HFFc6 (cell line): ENCODE measurements around the gene OCSTAMP. TPM values are rescaled to one million over a fixed set of nuclear protein-coding genes. Genes with fewer than 3 reads are reported as not detected.

Source experiments
- DNase-seq: peaks from one replicate; pipeline ENCODE4 v3.0.0-alpha.2; 2018
- H3K27ac Mint-ChIP-seq: 2 replicates; pipeline ENCODE4 v1.8.0; 2020; ENCODE audit warnings: mild to moderate bottlenecking, mixed read lengths
- H3K27me3 Mint-ChIP-seq: 2 replicates; pipeline ENCODE4 v1.8.0; 2021; ENCODE audit warnings: mild to moderate bottlenecking, moderate library complexity, mixed read lengths; ENCODE audit not compliant: insufficient read depth
- H3K36me3 Mint-ChIP-seq: 2 replicates; pipeline ENCODE4 v1.8.0; 2021; ENCODE audit warnings: low read depth, mixed read lengths
- H3K4me1 Mint-ChIP-seq: 2 replicates; pipeline ENCODE4 v1.8.0; 2020; ENCODE audit warnings: low read depth, mixed read lengths
- H3K4me3 Mint-ChIP-seq: 2 replicates; pipeline ENCODE4 v1.8.0; 2020; ENCODE audit warnings: mild to moderate bottlenecking, moderate library complexity, mixed read lengths
- H3K9me3 Mint-ChIP-seq: 2 replicates; pipeline ENCODE4 v1.8.0; 2020; ENCODE audit warnings: mild to moderate bottlenecking, mixed read lengths
- CTCF ChIP-seq: fragments of 200-600 bp; sonication (generic); IDR thresholded peaks from 2 replicates; pipeline ENCODE4 v1.5.0; 2021; ENCODE audit warnings: antibody characterized with exemption, mild to moderate bottlenecking
- total RNA-seq, 6 experiments: library from RNA; stranded (reverse); fragmentation: NEBNext Ultra II Directional; extraction: Animal tissue kit (Norgen Biotek cat#: 25700); gene quantifications; 2 replicates in 1 of 6; 3 replicates in 5 of 6; pipeline ENCODE4 v1.2.3, GENCODE V29; 2021

OCSTAMP gene
- total RNA-seq, 6 experiments from 2014 or later: not detected

- H3K27ac Mint-ChIP-seq: no peak overlapping the region
- H3K9me3 Mint-ChIP-seq: no peaks in the 10 kb centered on the region
- no peak for TF ChIP-seq CTCF
- no peaks in the 10 kb centered on the region for H3K36me3 Mint-ChIP-seq
- no peak for DNase-seq
- H3K4me1 Mint-ChIP-seq: no peaks in the 10 kb centered on the region; the same call in 1 of the 2 replicates
- peaks cover 3% of the 10 kb centered on the region; the same call in 1 of the 2 replicates for H3K27me3 Mint-ChIP-seq
- no peak overlapping the region for H3K4me3 Mint-ChIP-seq
Observed at GRCh38 chr20:46551522-46552381, 1.3 kb upstream of the OCSTAMP start.

GRCh38 chr20:46549188-46549972 is 1.1 kb downstream of the OCSTAMP start:
- no peak overlapping the region for H3K4me3 Mint-ChIP-seq
- peaks cover 3% of the 10 kb centered on the region; the same call in 1 of the 2 replicates for H3K27me3 Mint-ChIP-seq
- 0 out of 2 replicates have a peak, but pooled peaks have one; percentile 12 for TF ChIP-seq CTCF
- no peaks in the 10 kb centered on the region for H3K4me1 Mint-ChIP-seq
- no peaks in the 10 kb centered on the region for H3K36me3 Mint-ChIP-seq
- no peaks in the 10 kb centered on the region for H3K9me3 Mint-ChIP-seq
- no peak for DNase-seq
- no peak overlapping the region for H3K27ac Mint-ChIP-seq

- Mint-ChIP-seq H3K4me3 (no peak overlapping the region), H3K4me1 (no peaks in the 10 kb centered on the region), H3K9me3 (no peaks in the 10 kb centered on the region), H3K27ac (no peak overlapping the region), H3K27me3 (peaks cover 3% of the 10 kb centered on the region; the same call in 1 of the 2 replicates), H3K36me3 (no peaks in the 10 kb centered on the region)
- DNase-seq: no peak
- TF ChIP-seq CTCF: no peak
Observed at GRCh38 chr20:46548688-46549087, 1.8 kb downstream of the OCSTAMP start.

DNA sequence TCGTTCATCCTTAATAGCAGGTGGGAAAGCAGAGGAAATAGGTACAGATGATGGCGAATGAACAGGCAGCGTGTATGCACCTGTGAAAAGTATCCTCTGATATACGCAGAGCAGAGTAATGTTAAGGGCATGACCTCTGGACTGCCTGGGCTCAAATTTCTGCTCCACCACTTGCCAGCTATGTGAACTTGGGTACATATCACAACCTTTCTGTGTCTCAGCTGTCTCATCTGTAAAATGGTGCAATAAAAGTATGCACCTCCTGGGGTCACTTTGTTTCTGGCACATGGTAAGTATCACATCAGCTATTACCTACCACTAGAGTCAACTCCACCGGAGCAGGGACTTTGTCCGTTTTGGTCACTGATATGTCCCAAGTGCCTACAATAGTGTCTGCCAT is 2.5 kb downstream of the OCSTAMP start:
- no peaks in the 10 kb centered on the region for H3K9me3 Mint-ChIP-seq
- no peaks in the 10 kb centered on the region for H3K4me1 Mint-ChIP-seq
- peaks cover 3% of the 10 kb centered on the region; the same call in 1 of the 2 replicates for H3K27me3 Mint-ChIP-seq
- no peak for TF ChIP-seq CTCF
- H3K27ac Mint-ChIP-seq: no peak overlapping the region
- no peaks in the 10 kb centered on the region for H3K36me3 Mint-ChIP-seq
- no peak overlapping the region for H3K4me3 Mint-ChIP-seq
- DNase-seq: no peak

DNA sequence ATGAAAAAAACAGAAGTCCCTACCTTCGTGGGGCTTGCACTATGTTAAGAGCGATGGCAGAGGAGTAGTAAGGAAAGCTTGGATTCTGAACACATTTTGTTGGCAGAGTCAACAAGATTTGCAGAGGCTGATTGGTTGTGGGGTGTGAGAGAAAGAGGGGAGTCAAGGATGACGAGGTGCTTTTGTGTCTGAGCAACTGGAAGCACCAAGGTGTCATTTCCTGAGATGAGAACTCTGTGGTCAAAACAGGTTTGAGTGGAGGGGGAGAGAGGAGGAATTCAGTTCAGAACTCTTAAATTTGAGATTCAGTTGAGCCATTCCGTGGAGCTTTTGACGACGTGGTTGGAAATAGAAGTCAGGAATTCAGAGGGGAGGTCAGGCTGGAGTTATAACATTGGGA is 3.5 kb downstream of the OCSTAMP start:
- Mint-ChIP-seq H3K27ac (no peak overlapping the region), H3K4me3 (no peak overlapping the region), H3K27me3 (peaks cover 3% of the 10 kb centered on the region; the same call in 1 of the 2 replicates), H3K4me1 (no peaks in the 10 kb centered on the region), H3K36me3 (no peaks in the 10 kb centered on the region), H3K9me3 (no peaks in the 10 kb centered on the region)
- no peak for DNase-seq
- no peak for TF ChIP-seq CTCF
